ENCODE measurements around the gene STIM2.
"Not testable (repeated sequence)": the region's sequence is repeated elsewhere in the genome, so short reads cannot be mapped to it uniquely, and the experiment has no call there.

The STIM2 gene

GRCh38 chr4:26953366-26953765, 92.7 kb downstream of the STIM2 start:
- DNase-seq (ENCODE audit: low read depth in 2 of 2), result no peak

- DNase-seq (ENCODE audit: low read depth in 2 of 2), result no peak
Measured at GRCh38 chr4:26953770-26954423, 93.3 kb downstream of the STIM2 start.

DNA sequence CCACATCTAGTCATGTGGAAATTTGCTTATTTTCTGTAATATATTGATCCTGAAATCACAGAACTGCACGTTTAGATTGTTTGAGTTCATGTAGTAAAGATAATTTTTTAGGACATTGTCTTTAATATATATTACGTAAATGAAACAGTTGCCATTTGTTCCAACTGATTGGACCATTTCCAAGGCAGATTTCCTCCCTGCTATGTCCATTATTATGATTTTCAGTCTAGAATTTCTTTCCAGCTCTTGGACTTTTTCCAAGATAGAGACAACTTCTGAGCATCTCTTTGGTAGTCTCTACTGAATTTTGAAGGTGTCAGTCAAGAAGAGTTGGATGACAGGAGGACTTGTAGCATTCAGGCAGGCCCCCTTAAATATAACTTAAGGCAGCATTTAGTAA, 94.6 kb downstream of the STIM2 start:
- no peak for DNase-seq (ENCODE audit: low read depth in 2 of 2)

DNA sequence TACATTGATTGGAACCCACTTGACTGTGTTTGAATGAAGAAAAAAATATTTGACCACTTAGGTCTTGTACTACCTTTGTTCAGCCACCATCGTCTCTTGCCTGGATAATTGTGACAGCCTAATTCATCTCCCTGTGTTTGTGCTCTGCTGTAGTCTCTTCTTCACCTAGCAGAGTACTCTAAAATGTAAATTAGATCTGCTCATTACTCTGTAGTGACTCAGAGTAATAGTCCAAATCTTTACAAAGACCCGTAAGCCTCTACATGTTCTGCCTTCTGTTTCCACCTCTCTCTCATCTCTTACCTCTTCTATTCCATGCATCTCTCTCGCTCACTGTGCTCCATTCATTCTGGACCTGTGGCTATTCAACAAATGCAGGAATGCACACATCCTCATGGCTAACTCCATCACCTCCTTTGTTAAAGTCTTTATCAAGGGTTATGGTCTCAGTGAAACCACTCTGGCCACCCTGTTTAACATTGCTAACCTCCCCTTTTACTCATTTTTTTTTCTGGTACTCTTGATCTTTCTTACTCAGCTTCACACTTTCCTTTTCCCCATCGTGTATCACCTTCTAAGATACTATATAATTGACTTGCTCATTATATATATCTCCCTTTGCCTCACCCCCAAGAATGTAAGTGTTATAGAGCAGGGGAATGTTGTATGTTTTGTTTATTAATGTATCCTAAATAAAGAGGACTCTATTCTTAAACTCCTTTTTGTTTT, 98.4 kb downstream of the STIM2 start:
- no peak for DNase-seq (ENCODE audit: low read depth in 2 of 2)

- DNase-seq (ENCODE audit: low read depth in 2 of 2), result no peak
Measured at GRCh38 chr4:26959654-26960047, 99.0 kb downstream of the STIM2 start.

GRCh38 chr4:26962720-26963119, 102.1 kb downstream of the STIM2 start:
- DNase-seq (ENCODE audit: low read depth in 2 of 2), result no peak

DNA sequence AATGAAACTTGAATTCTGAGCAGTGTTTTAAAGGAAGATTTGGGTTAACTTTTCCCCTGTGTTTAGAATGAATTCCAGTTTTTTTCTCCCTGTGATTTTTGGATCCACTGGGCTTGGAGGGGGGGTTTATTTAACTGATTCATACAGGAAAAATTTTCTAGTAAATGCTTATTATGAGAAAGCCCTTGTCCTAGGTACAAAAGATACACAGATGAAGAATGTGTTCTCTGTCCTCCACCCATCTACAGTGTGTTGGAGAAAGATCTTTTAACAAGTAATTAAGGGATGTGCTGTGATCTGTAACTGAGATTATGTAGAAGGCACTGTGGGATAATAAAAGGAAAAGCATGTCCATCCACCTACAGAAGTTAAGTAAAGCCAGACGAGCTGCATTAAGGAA, 103.9 kb downstream of the STIM2 start:
- DNase-seq (ENCODE audit: low read depth in 2 of 2), result no peak

DNA sequence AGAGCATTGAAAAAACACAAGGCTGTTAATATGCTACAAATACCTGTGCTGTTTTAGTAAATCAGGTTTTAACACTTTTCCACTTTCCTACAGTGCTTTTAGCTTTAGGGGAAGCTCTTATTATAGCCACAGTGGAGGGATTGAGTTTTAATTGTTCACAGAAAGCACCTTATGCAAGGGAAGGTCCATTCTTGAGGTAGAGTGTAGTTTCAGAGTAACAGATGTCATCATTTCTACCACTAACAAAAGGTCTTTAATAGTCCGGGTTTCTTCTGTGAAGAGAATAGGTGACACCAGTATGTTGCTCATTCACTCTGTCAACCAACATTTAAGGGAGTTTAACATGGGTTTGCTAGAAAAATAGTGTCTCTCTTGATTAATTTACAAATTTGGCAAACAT, 104.4 kb downstream of the STIM2 start:
- DNase-seq (ENCODE audit: low read depth in 2 of 2), result no peak

GRCh38 chr4:26975464-26976181, 115.0 kb downstream of the STIM2 start:
- DNase-seq (ENCODE audit: low read depth in 2 of 2), result not testable (repeated sequence)

DNA sequence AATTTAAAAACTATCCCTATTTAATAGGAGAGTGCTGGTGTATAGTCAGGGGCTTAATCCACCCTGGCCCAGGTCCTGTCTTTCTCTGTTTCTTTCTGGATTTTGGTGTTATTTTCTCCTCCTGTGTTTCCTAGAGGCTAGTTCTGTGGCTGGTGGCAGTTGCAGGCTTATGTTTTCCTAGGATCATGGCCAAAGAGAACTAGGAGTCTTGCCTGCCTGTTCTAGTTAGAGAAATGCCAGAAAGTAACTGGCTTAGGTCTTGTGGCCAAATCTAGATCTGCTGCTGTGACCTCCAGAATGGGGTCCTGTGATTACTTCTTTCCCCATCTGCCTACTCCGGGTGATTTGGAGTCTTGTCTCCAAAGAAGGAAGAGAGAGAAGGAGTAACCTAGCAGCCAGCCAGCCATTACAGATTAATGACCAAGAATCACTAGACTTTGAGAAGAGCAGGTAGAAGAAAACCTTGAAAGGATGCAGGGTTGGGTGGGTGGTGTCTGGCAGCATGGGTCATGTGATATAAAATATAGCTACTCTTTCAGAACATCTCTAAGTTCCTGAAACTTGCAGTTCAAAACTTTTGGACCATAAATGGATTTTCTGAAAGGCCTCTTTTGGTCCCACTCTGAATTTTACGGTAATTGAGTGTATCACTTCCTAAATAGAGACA, 117.9 kb downstream of the STIM2 start:
- no peak for DNase-seq (ENCODE audit: low read depth in 2 of 2)

DNA sequence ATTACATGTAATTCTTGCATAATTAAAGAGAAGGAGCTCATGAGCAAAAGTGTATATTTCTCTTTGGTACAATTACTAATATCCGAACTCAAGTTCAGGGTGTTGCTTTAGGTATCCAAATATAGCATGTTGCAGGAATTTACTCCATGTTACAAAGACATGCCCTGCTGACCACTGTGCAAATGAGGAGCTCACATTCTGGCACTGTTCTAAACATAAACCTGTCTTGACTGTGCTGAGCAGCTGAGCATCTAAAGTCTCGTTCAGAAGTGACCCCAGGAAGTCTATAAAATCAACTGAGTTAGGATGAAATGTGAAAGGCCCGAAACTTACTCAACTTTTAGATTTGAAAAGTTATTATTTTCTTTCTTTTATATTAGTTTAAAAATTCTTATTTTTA, 124.3 kb downstream of the STIM2 start:
- DNase-seq (ENCODE audit: low read depth in 2 of 2), result no peak

GRCh38 chr4:26985873-26986272, 125.2 kb downstream of the STIM2 start:
- no peak for DNase-seq (ENCODE audit: low read depth in 2 of 2)

DNA sequence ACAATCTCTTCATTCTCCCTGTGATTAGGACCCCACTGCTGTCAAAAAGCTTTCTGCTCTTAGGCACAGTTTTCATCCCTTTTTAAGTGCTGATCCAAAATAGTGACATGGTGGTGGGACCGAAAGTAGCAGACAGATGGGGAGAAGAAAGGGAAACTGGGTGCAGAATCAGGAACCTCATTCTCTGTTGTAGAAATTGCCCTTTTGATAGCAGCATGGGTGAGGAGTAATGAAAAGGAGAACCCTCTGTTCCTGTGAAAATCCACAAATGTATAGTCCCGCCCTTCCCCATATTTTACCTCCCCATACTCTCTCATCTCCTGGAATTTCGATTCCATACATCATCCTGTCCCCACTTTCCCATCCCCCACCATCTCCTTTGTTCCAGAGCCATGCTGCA, 126.5 kb downstream of the STIM2 start:
- DNase-seq (ENCODE audit: low read depth in 2 of 2), result no peak

DNA sequence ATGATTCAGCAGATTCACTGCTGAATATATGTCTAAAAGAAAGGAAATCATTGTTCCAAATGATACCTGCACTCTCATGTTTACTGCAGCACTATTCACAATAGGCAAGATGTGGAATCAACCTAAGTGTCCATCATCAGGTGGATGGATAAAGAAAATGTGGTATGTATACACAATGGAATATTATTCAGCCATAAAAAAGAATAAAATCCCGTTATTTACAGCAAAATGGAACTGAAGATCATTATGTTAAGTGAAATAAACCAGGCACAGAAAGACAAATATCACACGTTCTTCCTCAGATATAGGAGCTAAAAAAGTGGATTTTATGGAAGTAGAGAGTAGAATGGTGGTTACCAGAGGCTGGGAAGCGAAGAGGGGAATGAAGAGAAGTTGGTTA, 130.4 kb downstream of the STIM2 start:
- no peak for DNase-seq (ENCODE audit: low read depth in 2 of 2)

DNA sequence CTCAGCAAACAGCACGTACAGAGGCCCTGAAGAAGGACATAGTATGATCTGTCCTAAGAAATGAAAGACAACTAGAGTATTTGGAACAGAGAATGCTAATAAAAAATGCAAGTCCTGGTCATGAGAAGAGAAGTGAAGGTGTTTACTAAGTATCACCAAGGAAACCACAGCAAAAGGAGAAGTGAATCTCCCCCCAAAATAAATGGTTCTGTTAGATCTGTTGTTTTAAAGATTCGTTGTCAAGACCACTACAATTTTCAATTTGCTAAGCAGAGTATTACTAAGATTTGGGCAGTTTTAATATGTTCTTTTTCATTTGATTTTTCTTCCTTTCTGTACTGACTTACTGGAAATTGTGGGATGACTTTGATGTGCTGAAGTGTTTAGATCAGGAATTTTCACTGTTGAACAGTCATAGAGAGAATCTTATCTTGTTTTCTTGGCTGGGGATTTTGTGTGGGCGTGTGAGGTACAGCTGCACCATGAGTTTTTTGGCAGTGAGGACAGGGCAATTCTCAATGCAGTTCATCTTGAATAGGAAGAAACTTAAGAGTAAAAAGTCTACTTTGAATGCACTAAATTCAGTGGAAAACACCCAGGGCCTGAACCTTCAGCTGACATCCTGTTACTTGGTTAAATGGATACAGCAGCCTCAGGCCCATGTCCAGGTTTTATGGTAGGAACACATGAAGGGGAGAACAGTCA, 132.2 kb downstream of the STIM2 start:
- DNase-seq (ENCODE audit: low read depth in 2 of 2), result no peak

DNA sequence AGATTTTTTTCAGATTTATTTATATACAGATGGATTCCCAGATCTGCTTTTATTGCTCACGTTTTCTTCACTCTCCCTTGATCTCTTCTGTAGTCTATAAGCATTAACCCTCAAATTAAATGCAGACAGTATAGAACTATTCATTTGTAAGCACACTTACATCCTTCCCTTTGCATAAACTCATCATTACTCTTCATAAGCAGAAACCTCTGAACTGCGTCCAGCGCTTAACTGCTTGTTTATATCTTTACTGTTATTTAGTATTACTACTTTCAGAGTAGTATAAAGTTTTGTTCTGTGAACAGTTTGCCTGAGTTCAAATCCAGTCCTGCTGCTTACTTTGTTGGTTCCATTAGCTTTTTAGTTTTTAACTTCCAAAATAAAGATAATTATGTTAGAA, 132.9 kb downstream of the STIM2 start:
- DNase-seq (ENCODE audit: low read depth in 2 of 2), result no peak

- DNase-seq (ENCODE audit: low read depth in 2 of 2), result no peak
Measured at GRCh38 chr4:26993967-26994366, 133.3 kb downstream of the STIM2 start.

GRCh38 chr4:26995316-26995715, 134.7 kb downstream of the STIM2 start:
- no peak for DNase-seq (ENCODE audit: low read depth in 2 of 2)

DNA sequence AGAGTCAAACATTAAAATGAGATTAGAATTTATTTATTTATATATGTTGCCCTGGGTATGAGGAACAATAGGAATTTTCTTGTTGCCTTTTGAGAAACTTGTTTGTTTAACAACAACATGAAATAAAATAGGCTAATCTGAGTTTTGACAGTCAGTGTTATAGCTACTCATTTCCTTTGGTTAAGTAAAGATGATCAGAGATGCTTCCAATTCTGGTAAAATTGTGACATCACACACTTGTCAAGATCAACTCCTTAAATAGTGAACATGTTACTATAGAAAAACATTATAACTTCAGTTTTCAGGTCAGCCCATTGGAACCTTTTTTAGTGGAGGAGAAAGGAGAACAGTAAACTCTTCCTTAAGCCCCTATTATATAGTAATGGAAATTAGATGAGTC, 136.1 kb downstream of the STIM2 start:
- no peak for DNase-seq (ENCODE audit: low read depth in 2 of 2)

- DNase-seq (ENCODE audit: low read depth in 2 of 2), result no peak
Measured at GRCh38 chr4:26999689-27000088, 139.0 kb downstream of the STIM2 start.

- DNase-seq (ENCODE audit: low read depth in 2 of 2), result no peak
Measured at GRCh38 chr4:27000122-27000521, 139.5 kb downstream of the STIM2 start.

GRCh38 chr4:27000820-27001219, 140.2 kb downstream of the STIM2 start:
- no peak for DNase-seq (ENCODE audit: low read depth in 2 of 2)
